K562 (cell line): ENCODE data around the gene SLC35A2. TPM values are rescaled to one million over a fixed set of nuclear protein-coding genes. Genes with fewer than 3 reads are reported as not detected.
A peak's percentile ranks its signal among the peaks of the same experiment; 100 is the strongest.

Experiments used
- ATF1 ChIP-seq, 2 experiments: fragments of 450-650 bp in 1 of 2; IDR thresholded peaks; 2 replicates each; pipeline ENCODE4 v1.6.1; 2016; ENCODE audit warnings: missing compliant biosample characterization in 1 of 2, missing genetic modification characterization in 1 of 2
- BCOR ChIP-seq: fragments of 450-650 bp; IDR thresholded peaks from 2 replicates; pipeline ENCODE4 v1.6.1; 2016
- CC2D1A ChIP-seq: fragments of 450-650 bp; IDR thresholded peaks from 2 replicates; pipeline ENCODE4 v1.6.1; 2017; ENCODE audit warnings: mild to moderate bottlenecking
- HDAC1 ChIP-seq, 2 experiments: fragments of 450-650 bp; IDR thresholded peaks; 2 replicates each; pipeline ENCODE4 v1.6.1; 2016 to 2017; ENCODE audit warnings: inconsistent platforms in 1 of 2, mild to moderate bottlenecking in 1 of 2, moderate library complexity in 1 of 2
- HDAC2 ChIP-seq: fragments of 450-650 bp; IDR thresholded peaks from 2 replicates; pipeline ENCODE4 v1.6.1; 2016; ENCODE audit warnings: mild to moderate bottlenecking
- KLF6 ChIP-seq: fragments of 250-450 bp; sonication (Bioruptor Pico); IDR thresholded peaks from 2 replicates; pipeline ENCODE4 v1.4.0; 2020; ENCODE audit warnings: mild to moderate bottlenecking, moderate library complexity, borderline replicate concordance
- NELFE ChIP-seq: IDR thresholded peaks from 2 replicates; pipeline ENCODE4 v1.6.1; 2011; ENCODE audit warnings: mild to moderate bottlenecking; ENCODE audit not compliant: insufficient read depth, insufficient read length
- PHF20 ChIP-seq: fragments of 450-650 bp; IDR thresholded peaks from 2 replicates; pipeline ENCODE4 v1.6.1; 2018; ENCODE audit not compliant: partially characterized antibody
- POLR2H ChIP-seq: IDR thresholded peaks from 2 replicates; pipeline ENCODE4 v1.6.1; 2016; ENCODE audit warnings: missing genetic modification characterization, low read depth, mild to moderate bottlenecking, control low read depth, missing compliant biosample characterization, moderate library complexity
- RBBP5 ChIP-seq: fragments of 200-600 bp; sonication (generic); IDR thresholded peaks from 2 replicates; pipeline ENCODE4 v1.6.1; 2012; ENCODE audit warnings: borderline replicate concordance, mild to moderate bottlenecking, low read length, control low read depth, inconsistent platforms; ENCODE audit not compliant: insufficient read depth, poor library complexity, severe bottlenecking
- SNRNP70 ChIP-seq: fragments of 200-400 bp; formaldehyde crosslinking; optimal IDR thresholded peaks from 2 replicates; pipeline ENCODE3; 2017; ENCODE audit warnings: low read depth, low read length
- SREBF1 ChIP-seq: fragments of 150-350 bp; IDR thresholded peaks from 2 replicates; pipeline ENCODE4 v1.6.1; 2014; ENCODE audit warnings: antibody characterized with exemption, low read depth, low read length, borderline replicate concordance
- TSC22D4 ChIP-seq: fragments of 450-650 bp; IDR thresholded peaks from 2 replicates; pipeline ENCODE4 v1.6.1; 2016; ENCODE audit warnings: missing genetic modification characterization, missing biosample characterization, control low read depth
- ZKSCAN8 ChIP-seq: fragments of 200-800 bp; sonication (Bioruptor generic); IDR thresholded peaks from 2 replicates; pipeline ENCODE4 v1.6.1; 2016; ENCODE audit warnings: missing genetic modification characterization, missing compliant biosample characterization
- ZNF639 ChIP-seq, 2 experiments: fragments of 200-800 bp in 1 of 2; sonication (Bioruptor generic) in 1 of 2; sonication (generic) in 1 of 2; formaldehyde crosslinking in 1 of 2; IDR thresholded peaks in 1 of 2; conservative IDR thresholded peaks in 1 of 2; 2 replicates each; pipeline versions ENCODE4 v1.5.0 to v1.6.1; 2016 to 2020; ENCODE audit warnings: missing compliant biosample characterization in 1 of 2, missing genetic modification characterization in 1 of 2, missing genetic modification reagents in 1 of 2
- polyA plus RNA-seq, 8 experiments: library from polyadenylated mRNA; depleted of rRNA in 4 of 8; stranded (reverse) in 5 of 8; unstranded in 3 of 8; fragments of >200 nt; fragmentation: Nextera tagmentation in 2 of 8; fragmentation: Illumina TruSeq in 1 of 8; extraction: Ambion mirVana in 2 of 8; extraction: Trizol in 1 of 8; gene quantifications; 2 replicates each; pipeline versions ENCODE4 v1.2.1 to v1.2.3, GENCODE V29; 2011 to 2014; ENCODE audit warnings: inconsistent platforms in 1 of 8, missing spikeins in 1 of 8
- total RNA-seq, 7 experiments: library from RNA; depleted of rRNA in 6 of 7; stranded (reverse); fragments of >200 nt in 6 of 7; fragmentation: Illumina TruSeq in 2 of 7; extraction: Trizol in 2 of 7; gene quantifications; 2 replicates each; pipeline versions ENCODE4 v1.2.1 to v1.2.3, GENCODE V29; 2011 to 2021; ENCODE audit warnings: low replicate concordance in 1 of 7
- TF ChIP-seq, protein P1 (sequence below), 2 experiments: fragments of 450-650 bp; IDR thresholded peaks; 2 replicates each; pipeline ENCODE4 v1.6.1; 2016
- TF ChIP-seq, protein P2 (sequence below): IDR thresholded peaks from 2 replicates; pipeline ENCODE4 v1.6.1; 2012; ENCODE audit warnings: low read depth, low read length, improper control_type of control experiment, borderline replicate concordance
- TF ChIP-seq, protein P3 (sequence below): IDR thresholded peaks from 2 replicates; pipeline ENCODE4 v1.6.1; 2011; ENCODE audit warnings: borderline replicate concordance, low read depth, mild to moderate bottlenecking, moderate library complexity, low read length; ENCODE audit not compliant: insufficient read depth, poor library complexity, severe bottlenecking
- TF ChIP-seq, protein P4 (sequence below): fragments of 450-650 bp; formaldehyde crosslinking; IDR thresholded peaks from 2 replicates; pipeline ENCODE4 v1.4.0; 2022; ENCODE audit warnings: missing genetic modification characterization
- TF ChIP-seq, protein P5 (sequence below): fragments of 250-450 bp; sonication (Bioruptor Pico); IDR thresholded peaks from 2 replicates; pipeline ENCODE4 v1.9.0; 2021; ENCODE audit warnings: mild to moderate bottlenecking

The SLC35A2 gene
- total and polyA plus RNA-seq, 9 of the 15 experiments (the other 6 are each of a cell fraction or from before 2014, with no cell fraction given) = 3.3 to 38.9 (median 20.0) TPM

DNA sequence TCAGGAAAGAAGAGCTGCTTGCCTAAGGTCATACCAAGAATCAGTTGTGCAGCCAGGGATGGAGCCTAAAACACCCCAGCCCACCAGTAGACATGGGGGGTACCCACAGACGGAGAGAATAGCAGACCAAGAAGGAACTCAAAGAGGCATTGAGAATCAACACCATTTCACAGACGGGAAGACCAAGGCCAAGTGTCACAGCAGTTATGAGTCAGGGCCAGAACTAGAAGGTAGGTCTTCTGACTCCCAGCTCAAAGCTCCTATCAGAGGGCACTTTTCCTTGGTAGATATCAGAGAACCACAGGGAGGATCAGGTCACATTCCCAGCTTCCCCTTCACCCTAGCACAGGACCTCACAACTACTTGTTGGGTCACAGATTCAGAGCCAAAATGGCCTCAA, 31.4 kb upstream of the SLC35A2 start (continued):
- TF ChIP-seq, protein P1, sequence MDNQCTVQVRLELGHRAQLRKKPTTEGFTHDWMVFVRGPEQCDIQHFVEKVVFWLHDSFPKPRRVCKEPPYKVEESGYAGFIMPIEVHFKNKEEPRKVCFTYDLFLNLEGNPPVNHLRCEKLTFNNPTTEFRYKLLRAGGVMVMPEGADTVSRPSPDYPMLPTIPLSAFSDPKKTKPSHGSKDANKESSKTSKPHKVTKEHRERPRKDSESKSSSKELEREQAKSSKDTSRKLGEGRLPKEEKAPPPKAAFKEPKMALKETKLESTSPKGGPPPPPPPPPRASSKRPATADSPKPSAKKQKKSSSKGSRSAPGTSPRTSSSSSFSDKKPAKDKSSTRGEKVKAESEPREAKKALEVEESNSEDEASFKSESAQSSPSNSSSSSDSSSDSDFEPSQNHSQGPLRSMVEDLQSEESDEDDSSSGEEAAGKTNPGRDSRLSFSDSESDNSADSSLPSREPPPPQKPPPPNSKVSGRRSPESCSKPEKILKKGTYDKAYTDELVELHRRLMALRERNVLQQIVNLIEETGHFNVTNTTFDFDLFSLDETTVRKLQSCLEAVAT (IDR thresholded peaks at IDR 0.05) = no peak
- no peak for TF ChIP-seq CC2D1A
- TF ChIP-seq HDAC2 = peak; percentile 75
- TF ChIP-seq RBBP5 = no peak
- TF ChIP-seq BCOR = peak; percentile 91
- TF ChIP-seq ZKSCAN8 (CRISPR knock-in tag) = no peak
- TF ChIP-seq, protein P2, sequence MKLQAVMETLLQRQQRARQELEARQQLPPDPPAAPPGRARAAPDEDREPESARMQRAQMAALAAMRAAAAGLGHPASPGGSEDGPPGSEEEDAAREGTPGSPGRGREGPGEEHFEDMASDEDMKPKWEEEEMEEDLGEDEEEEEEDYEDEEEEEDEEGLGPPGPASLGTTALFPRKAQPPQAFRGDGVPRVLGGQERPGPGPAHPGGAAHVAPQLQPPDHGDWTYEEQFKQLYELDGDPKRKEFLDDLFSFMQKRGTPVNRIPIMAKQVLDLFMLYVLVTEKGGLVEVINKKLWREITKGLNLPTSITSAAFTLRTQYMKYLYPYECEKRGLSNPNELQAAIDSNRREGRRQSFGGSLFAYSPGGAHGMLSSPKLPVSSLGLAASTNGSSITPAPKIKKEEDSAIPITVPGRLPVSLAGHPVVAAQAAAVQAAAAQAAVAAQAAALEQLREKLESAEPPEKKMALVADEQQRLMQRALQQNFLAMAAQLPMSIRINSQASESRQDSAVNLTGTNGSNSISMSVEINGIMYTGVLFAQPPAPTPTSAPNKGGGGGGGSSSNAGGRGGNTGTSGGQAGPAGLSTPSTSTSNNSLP = no peak
- no peak for TF ChIP-seq KLF6 (CRISPR knock-in tag)
- TF ChIP-seq PHF20 = peak; percentile 21
- TF ChIP-seq POLR2H = no peak
- TF ChIP-seq, protein P3, sequence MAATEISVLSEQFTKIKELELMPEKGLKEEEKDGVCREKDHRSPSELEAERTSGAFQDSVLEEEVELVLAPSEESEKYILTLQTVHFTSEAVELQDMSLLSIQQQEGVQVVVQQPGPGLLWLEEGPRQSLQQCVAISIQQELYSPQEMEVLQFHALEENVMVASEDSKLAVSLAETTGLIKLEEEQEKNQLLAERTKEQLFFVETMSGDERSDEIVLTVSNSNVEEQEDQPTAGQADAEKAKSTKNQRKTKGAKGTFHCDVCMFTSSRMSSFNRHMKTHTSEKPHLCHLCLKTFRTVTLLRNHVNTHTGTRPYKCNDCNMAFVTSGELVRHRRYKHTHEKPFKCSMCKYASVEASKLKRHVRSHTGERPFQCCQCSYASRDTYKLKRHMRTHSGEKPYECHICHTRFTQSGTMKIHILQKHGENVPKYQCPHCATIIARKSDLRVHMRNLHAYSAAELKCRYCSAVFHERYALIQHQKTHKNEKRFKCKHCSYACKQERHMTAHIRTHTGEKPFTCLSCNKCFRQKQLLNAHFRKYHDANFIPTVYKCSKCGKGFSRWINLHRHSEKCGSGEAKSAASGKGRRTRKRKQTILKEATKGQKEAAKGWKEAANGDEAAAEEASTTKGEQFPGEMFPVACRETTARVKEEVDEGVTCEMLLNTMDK = no peak
- no peak for TF ChIP-seq ZNF639 (CRISPR knock-in tag; conservative IDR thresholded peaks at IDR 0.05 in 1 of 2, IDR thresholded peaks at IDR 0.05 in 1 of 2)
- no peak for TF ChIP-seq HDAC1 (IDR thresholded peaks at IDR 0.05)
- TF ChIP-seq, protein P4, sequence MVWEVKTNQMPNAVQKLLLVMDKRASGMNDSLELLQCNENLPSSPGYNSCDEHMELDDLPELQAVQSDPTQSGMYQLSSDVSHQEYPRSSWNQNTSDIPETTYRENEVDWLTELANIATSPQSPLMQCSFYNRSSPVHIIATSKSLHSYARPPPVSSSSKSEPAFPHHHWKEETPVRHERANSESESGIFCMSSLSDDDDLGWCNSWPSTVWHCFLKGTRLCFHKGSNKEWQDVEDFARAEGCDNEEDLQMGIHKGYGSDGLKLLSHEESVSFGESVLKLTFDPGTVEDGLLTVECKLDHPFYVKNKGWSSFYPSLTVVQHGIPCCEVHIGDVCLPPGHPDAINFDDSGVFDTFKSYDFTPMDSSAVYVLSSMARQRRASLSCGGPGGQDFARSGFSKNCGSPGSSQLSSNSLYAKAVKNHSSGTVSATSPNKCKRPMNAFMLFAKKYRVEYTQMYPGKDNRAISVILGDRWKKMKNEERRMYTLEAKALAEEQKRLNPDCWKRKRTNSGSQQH (CRISPR knock-in tag) = no peak
- no peak for TF ChIP-seq SREBF1
- no peak for TF ChIP-seq NELFE
- TF ChIP-seq, protein P5, sequence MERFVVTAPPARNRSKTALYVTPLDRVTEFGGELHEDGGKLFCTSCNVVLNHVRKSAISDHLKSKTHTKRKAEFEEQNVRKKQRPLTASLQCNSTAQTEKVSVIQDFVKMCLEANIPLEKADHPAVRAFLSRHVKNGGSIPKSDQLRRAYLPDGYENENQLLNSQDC (CRISPR knock-in tag) = no peak
- TF ChIP-seq TSC22D4 (tag) = no peak
- no peak for TF ChIP-seq ATF1 (CRISPR knock-in tag; IDR thresholded peaks at IDR 0.05)
- TF ChIP-seq ATF1 (tag; IDR thresholded peaks at IDR 0.05) = no peak
- TF ChIP-seq SNRNP70 = no peak
